ENCODE measurements around the gene INO80E. TPM values are rescaled to one million over a fixed set of nuclear protein-coding genes. Genes with fewer than 3 reads are reported as not detected.
A peak's percentile ranks its signal among the peaks of the same experiment; 100 is the strongest.
"Not testable (repeated sequence)": the region's sequence is repeated elsewhere in the genome, so short reads cannot be mapped to it uniquely, and the experiment has no call there.

Gene INO80E
- polyA plus RNA-seq (2013, experiment 1 of 2; ENCODE audit: insufficient read length): 60.5 TPM
- 62.4 TPM for polyA plus RNA-seq (2013, experiment 2 of 2; ENCODE audit: insufficient read length)

- peak; percentile 95 for DNase-seq
These were observed at the start of gene INO80E for GRCh38 chr16:29995911-29996765. INO80E (plus strand) TSS chr16:29996241; CDS start chr16:29996311, 70 bp downstream.

- DNase-seq: no peak
These were observed 48.1 kb upstream of the INO80E start for GRCh38 chr16:29947897-29948296.

GRCh38 chr16:29950806-29951461 is 45.1 kb upstream of the INO80E start:
- no peak for DNase-seq

- DNase-seq: no peak
These were observed 44.2 kb upstream of the INO80E start for GRCh38 chr16:29951625-29952365.

GRCh38 chr16:29958756-29959155 is 37.3 kb upstream of the INO80E start:
- DNase-seq: no peak

GRCh38 chr16:29959293-29959692 is 36.7 kb upstream of the INO80E start:
- no peak for DNase-seq

- not testable (repeated sequence) for DNase-seq
These were observed 36.2 kb upstream of the INO80E start for GRCh38 chr16:29959821-29960220.

GRCh38 chr16:29961127-29961478 is 34.9 kb upstream of the INO80E start:
- no peak for DNase-seq

GRCh38 chr16:29961479-29962343 is 34.3 kb upstream of the INO80E start, which contains the start of gene TMEM219:
TMEM219 (plus strand) TSS chr16:29962079; CDS start chr16:29963144, 1,065 bp downstream.
- DNase-seq: peak; percentile 90

- peak; percentile 9 for DNase-seq
These were observed 33.6 kb upstream of the INO80E start for GRCh38 chr16:29962344-29962994.

GRCh38 chr16:29963021-29963743 is 32.9 kb upstream of the INO80E start:
- no peak for DNase-seq

- DNase-seq: no peak
These were observed 27.8 kb upstream of the INO80E start for GRCh38 chr16:29968205-29968604.

GRCh38 chr16:29971304-29971703 is 24.7 kb upstream of the INO80E start:
- DNase-seq: no peak

GRCh38 chr16:29972500-29972899 is 23.5 kb upstream of the INO80E start:
- no peak for DNase-seq

GRCh38 chr16:29972992-29973383 is 23.1 kb upstream of the INO80E start:
- DNase-seq: no peak

GRCh38 chr16:29973384-29974246 is 22.4 kb upstream of the INO80E start, which contains the start of gene TAOK2:
TAOK2 (plus strand) TSS chr16:29973868; CDS start chr16:29977773, 3,905 bp downstream.
- DNase-seq: peak; percentile 99

GRCh38 chr16:29974291-29975133 is 21.5 kb upstream of the INO80E start:
- DNase-seq: no peak

GRCh38 chr16:29975134-29975538 is 20.9 kb upstream of the INO80E start:
- no peak for DNase-seq

Data from fibroblast of skin of abdomen (primary cell).